ENCODE data around the gene AP3M1.

The AP3M1 gene

DNA sequence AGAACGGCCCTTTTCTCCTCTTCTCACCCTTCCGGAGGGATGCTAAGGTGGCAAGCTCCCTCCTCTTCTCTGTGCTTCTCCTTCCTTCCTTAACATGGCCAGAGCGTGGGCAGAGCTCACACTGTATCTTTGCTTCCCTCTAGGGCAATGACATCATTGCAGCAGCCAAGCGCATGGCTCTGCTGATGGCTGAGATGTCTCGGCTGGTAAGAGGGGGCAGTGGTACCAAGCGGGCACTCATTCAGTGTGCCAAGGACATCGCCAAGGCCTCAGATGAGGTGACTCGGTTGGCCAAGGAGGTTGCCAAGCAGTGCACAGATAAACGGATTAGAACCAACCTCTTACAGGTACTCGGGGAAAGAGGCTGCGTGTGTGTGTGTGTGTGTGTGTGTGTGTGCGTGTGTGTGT, 36.6 kb downstream of the AP3M1 start:
- DNase-seq (ENCODE audit: low spot score), result no peak

GRCh38 chr10:74113546-74113945, 37.1 kb downstream of the AP3M1 start:
- no peak for DNase-seq (ENCODE audit: low spot score)

DNA sequence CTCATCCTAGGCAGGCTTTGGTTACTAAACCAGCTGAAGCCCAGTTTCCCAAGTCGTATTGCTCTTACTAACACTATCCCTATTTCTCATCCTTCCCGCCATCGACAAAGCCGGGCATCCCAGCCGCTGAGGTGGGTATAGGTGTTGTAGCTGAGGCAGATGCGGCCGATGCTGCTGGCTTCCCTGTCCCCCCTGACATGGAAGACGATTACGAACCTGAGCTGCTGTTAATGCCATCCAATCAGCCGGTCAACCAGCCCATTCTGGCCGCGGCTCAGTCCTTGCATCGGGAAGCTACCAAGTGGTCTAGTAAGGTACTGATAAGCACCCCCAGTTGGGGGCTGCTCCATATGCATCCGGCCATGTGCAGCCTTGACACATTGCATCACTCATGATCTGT, 38.8 kb downstream of the AP3M1 start:
- no peak for DNase-seq (ENCODE audit: low spot score)

DNA sequence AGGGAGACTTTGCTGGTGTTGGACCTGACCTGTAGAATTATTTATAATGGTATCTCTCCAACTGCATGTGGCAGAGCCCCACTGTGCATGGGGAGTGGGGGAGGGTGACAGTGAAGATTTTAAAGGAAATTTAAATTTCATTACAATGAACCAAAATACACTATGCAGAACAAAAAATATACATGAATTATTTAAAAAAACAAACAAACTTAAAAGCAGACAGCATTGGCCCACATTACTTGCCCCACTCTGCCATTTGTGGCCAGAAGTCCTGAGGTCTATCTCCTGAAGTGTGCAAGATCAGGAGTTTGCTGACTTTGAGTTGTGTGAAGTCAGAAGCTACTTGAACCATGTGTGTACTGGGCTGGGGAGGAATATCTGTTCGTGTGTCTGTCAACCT, 40.5 kb downstream of the AP3M1 start:
- DNase-seq (ENCODE audit: low spot score), result no peak

GRCh38 chr10:74109452-74109851, 41.2 kb downstream of the AP3M1 start:
- no peak for DNase-seq (ENCODE audit: low spot score)

DNA sequence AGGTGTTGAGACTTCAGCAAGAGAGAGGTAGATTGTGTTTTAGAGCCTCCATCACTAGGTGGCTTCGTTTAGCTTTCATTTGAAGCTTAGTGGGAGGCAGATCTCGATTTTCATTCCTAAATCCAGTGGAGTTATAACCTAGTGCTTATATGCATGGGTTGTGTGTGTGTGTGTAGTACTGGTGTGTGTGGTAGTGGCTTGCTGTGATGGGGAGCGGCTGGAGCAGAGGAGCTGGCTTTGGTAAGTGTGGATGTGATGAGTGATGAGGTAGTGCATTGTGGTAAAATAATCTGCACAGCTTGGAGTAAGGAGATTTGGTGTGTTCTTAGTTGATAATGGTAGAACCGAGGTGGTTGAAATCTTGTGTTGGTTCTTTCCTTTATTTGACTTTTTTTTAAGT, 43.2 kb downstream of the AP3M1 start:
- no peak for DNase-seq (ENCODE audit: low spot score)

DNA sequence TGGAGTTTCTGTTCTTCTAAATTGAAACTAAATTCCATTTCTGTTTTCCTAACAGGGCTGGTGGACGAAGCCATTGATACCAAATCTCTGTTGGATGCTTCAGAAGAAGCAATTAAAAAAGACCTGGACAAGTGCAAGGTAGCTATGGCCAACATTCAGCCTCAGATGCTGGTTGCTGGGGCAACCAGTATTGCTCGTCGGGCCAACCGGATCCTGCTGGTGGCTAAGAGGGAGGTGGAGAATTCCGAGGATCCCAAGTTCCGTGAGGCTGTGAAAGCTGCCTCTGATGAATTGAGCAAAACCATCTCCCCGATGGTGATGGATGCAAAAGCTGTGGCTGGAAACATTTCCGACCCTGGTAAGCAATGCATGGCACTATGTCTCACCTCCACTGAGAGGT, 45.6 kb downstream of the AP3M1 start:
- no peak for DNase-seq (ENCODE audit: low spot score)

DNA sequence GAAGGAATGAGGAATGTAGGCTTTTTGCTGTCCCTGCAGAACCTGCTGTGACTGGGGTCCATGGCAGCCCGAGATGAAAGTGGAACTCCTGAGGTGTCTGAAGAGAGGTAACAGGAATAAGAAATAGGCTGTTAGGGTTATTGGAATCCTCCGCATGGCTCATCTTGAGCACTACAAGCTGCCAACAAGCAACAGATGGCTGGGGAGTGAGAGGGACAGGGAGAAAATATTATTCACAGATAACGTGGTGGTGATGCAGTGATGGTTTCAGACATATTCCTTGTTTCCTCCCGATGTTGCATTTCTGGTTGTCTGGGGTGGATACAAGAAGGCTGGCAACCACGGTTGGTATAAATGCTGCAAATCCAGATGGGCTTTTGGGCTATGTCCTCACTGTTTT, 46.1 kb downstream of the AP3M1 start:
- no peak for DNase-seq (ENCODE audit: low spot score)

DNA sequence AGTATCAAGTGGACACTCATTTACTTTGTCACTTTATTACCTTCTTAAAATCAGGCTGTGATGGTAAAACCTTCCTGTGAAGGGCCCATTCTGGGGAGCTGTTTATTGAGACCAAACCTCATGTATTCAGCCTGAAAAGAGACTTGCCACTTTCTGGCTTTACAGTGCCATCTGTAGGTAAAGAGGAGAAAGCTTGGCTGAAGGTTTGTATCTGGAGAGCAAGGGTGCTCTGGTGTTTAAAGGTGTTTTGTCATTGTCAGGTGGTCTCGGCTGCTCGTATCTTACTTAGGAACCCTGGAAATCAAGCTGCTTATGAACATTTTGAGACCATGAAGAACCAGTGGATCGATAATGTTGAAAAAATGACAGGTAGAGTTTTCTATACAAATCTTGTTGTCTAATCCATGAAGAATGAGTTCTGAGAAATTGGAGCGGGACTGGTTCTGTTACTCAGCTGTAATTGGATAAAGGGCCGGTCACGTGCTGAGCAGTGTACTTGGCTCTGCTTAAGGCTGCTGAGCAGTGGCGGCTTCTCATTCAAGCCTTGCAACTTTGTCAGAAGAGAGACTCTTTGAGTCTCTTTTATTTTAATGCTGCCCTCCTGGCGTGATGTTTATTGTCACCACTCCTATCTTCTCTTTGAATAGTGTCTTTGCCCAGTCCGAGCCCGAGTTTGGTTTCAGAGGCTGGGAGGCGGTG, 46.9 kb downstream of the AP3M1 start:
- DNase-seq (ENCODE audit: low spot score), result peak; percentile 40

DNA sequence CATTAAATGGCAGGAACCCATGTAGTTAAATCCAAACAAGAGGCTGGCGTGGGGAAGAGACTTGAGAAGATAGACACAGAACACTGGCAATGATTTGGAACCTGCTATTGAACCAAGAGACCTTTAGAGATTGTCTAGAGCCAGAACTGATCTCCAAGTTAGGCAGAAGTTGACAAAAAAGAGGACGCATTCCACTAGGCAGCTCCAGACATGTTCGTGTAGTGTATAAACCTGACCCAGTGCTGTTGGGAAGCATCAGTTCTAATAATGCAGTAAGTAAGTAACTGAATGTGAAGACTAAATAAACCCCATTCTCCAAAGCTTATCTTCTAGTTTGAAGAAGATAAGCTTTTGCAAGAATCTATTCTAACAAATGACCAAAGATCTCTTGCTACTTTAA, 50.8 kb downstream of the AP3M1 start:
- no peak for DNase-seq (ENCODE audit: low spot score)

DNA sequence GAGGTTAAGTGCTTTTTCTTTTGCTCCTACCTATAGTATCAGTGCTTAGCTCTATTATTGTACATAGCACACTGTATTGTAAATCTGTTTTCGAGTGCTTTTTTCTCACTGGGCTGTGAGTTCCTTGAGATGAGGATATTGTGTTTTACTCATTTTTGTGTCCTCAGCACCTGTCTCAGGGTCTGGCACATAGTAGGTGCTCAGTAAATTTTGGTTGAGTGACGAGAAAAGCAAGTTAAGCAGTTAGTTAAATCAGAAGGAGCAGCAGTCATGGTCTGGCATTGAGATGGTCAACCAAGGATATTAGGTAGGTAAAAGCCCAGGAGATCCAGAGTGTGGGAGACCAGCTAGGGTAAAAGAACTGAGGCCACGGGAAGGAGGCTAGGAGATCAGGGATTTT, 51.2 kb downstream of the AP3M1 start:
- DNase-seq (ENCODE audit: low spot score), result no peak

GRCh38 chr10:74097776-74098175, 52.9 kb downstream of the AP3M1 start:
- DNase-seq (ENCODE audit: low spot score), result no peak

- no peak for DNase-seq (ENCODE audit: low spot score)
Observed at GRCh38 chr10:74096777-74097176, 53.9 kb downstream of the AP3M1 start.

- no peak for DNase-seq (ENCODE audit: low spot score)
Observed at GRCh38 chr10:74094231-74094630, 56.4 kb downstream of the AP3M1 start.

- no peak for DNase-seq (ENCODE audit: low spot score)
Observed at GRCh38 chr10:74093530-74094164, 57.0 kb downstream of the AP3M1 start.

DNA sequence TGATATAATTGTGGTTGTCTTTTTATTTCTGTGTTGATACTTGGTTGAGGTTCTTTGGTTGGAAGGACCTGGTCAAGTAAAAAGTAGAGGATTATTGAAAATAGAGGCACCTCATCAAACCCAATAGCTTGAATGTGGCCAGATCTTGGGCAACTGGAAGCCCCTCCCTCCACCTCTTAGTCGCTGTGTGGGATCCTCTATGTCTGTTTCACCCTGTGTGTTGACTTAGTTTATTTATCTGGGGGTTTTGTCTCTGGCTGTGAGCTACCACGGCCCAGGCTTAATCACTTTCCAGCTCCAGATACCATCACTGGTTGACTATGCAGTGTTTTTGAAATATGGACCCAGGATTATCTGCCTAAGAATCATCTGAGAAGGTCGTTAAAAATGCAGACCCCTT, 58.3 kb downstream of the AP3M1 start:
- DNase-seq (ENCODE audit: low spot score), result no peak

GRCh38 chr10:74088722-74089121, 61.9 kb downstream of the AP3M1 start:
- no peak for DNase-seq (ENCODE audit: low spot score)

- no peak for DNase-seq (ENCODE audit: low spot score)
Observed at GRCh38 chr10:74086317-74086716, 64.3 kb downstream of the AP3M1 start.

- DNase-seq (ENCODE audit: low spot score), result no peak
Observed at GRCh38 chr10:74084955-74085354, 65.7 kb downstream of the AP3M1 start.

- no peak for DNase-seq (ENCODE audit: low spot score)
Observed at GRCh38 chr10:74083304-74083703, 67.3 kb downstream of the AP3M1 start.

DNA sequence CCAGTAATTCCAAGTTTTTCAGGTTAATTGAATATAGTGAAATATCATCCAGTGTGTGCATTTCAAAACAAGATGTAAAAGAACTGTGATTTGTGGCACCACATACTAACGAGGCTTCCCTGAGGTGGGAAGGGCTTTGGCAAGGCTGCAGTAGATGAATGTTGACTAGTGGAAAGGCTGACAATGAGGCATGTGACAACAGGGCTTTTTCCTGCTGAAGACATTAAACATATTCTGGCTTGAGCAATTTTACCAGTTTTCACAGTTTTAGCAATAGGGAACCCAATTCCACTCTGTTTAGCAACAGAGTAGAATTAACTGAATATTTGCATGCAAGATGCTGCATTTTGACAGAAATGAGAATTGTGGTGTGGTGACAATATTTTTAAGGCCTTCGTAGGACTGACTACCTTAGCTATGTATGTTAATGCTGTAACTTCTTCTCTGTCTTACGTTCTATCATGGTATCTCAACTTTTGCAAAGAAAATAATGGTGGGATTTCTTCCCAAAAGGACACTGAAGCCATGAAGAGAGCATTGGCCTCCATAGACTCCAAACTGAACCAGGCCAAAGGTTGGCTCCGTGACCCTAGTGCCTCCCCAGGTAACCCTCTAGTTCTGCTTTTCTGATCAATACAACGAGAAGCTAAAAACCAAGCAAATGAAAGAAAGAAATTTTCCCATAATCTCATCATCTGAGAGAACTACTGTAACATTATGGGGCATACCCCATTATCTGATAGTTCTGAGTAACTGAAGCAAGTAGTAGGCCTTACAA, 68.5 kb downstream of the AP3M1 start:
- DNase-seq (ENCODE audit: low spot score), result no peak

DNA sequence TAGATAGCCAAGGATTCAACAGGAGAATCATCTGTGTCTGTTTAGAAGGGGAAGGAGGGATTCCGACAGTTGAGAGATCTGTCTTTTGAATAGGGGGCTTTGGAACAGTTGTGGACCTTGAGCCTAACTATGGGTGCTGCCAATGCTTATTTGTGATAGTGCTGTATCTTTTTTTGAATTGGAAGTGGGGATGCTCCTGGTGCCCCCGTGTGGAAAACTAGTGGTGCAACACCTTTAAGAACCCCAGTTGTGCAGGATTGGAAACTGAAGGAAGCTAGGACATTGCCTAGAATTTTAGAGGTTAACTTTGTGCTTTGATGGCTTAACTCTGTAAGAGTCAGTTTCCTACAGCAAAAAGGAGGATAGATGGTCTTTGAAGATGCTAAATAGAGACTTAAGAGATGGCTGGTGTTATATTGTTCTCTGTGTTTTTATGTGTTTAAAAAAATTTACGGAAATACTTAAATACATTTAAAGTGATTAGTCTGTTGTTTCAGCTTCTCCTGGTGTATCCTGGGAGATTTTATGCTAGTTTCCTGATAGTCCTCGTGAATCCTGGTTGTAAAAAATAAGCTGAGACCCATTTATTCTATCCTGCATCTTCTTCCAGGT, 69.3 kb downstream of the AP3M1 start:
- peak; percentile 65 for DNase-seq (ENCODE audit: low spot score)

Measured in hematopoietic multipotent progenitor cell treated with erythropoietin and hydrocortisone succinate and interleukin-3 and kit ligand, for 15 days (in vitro differentiated cells).